CD14-positive monocyte (primary cell): ENCODE measurements around the gene FNDC3A. TPM values are rescaled to one million over a fixed set of nuclear protein-coding genes. Genes with fewer than 3 reads are reported as not detected.

Experiments used
- DNase-seq, 3 donors: peaks; one replicate each; pipeline ENCODE4 v3.0.0-alpha.2; 2011 to 2022
- H2AFZ ChIP-seq: 2 replicates; pipeline ENCODE4 v1.6.0; 2012; ENCODE audit warnings: mild to moderate bottlenecking, low read depth, low read length, inconsistent platforms; ENCODE audit not compliant: insufficient read depth, poor library complexity, severe bottlenecking
- H3K27ac ChIP-seq, 2 donors: 1 replicate in 1 of 2; 2 replicates in 1 of 2; pipeline ENCODE4 v1.5.1; 2012 to 2013; ENCODE audit warnings: low read length in 2 of 2, control low read depth in 1 of 2, inconsistent platforms in 1 of 2, low read depth in 1 of 2, mild to moderate bottlenecking in 1 of 2
- H3K27me3 ChIP-seq, 2 donors: one replicate each; pipeline versions ENCODE4 v1.6.0 to v1.6.1; 2011 to 2013; ENCODE audit warnings: low read length in 2 of 2; ENCODE audit not compliant: control insufficient read depth in 2 of 2, insufficient read depth in 2 of 2
- H3K36me3 ChIP-seq, 2 donors: replicated peaks in 1 of 2; 1 replicate in 1 of 2; 2 replicates in 1 of 2; pipeline versions ENCODE4 v1.5.1 to v1.6.1; 2012 to 2013; ENCODE audit warnings: low read length in 2 of 2, control low read depth in 1 of 2, inconsistent platforms in 1 of 2, mild to moderate bottlenecking in 1 of 2; ENCODE audit not compliant: insufficient read depth in 2 of 2, control insufficient read depth in 1 of 2
- H3K4me1 ChIP-seq, 2 donors: 1 replicate in 1 of 2; 2 replicates in 1 of 2; pipeline versions ENCODE4 v1.5.1 to v1.6.1; 2012 to 2013; ENCODE audit warnings: low read length in 2 of 2, control low read depth in 1 of 2, inconsistent platforms in 1 of 2, mild to moderate bottlenecking in 1 of 2, moderate library complexity in 1 of 2; ENCODE audit not compliant: insufficient read depth in 2 of 2, control insufficient read depth in 1 of 2
- H3K4me2 ChIP-seq: replicated peaks from 2 replicates; pipeline ENCODE3; 2012; ENCODE audit warnings: low read length, moderate library complexity, mild to moderate bottlenecking; ENCODE audit not compliant: poor library complexity, severe bottlenecking; ENCODE audit errors: extremely low read depth
- H3K4me3 ChIP-seq, 3 experiments: fragments of 200-600 bp in 1 of 3; sonication (generic) in 1 of 3; replicated peaks in 1 of 3; 1 replicate in 2 of 3; 2 replicates in 1 of 3; pipeline ENCODE4 v1.5.1; 2011 to 2013; ENCODE audit warnings: low read length in 3 of 3, mild to moderate bottlenecking in 3 of 3, control low read depth in 2 of 3, low read depth in 2 of 3, inconsistent platforms in 1 of 3, moderate library complexity in 1 of 3
- H3K79me2 ChIP-seq: 2 replicates; pipeline ENCODE4 v1.6.0; 2012; ENCODE audit warnings: mild to moderate bottlenecking, control low read depth, inconsistent platforms, low read length, moderate library complexity; ENCODE audit not compliant: insufficient read depth
- H3K9ac ChIP-seq: 2 replicates; pipeline ENCODE4 v1.6.0; 2017; ENCODE audit warnings: low read length, mild to moderate bottlenecking; ENCODE audit not compliant: insufficient read depth, poor library complexity, severe bottlenecking
- H3K9me3 ChIP-seq, 2 donors: replicated peaks in 1 of 2; 1 replicate in 1 of 2; 2 replicates in 1 of 2; pipeline versions ENCODE4 v1.5.1 to v1.6.1; 2012 to 2013; ENCODE audit warnings: low read length in 2 of 2, control low read depth in 1 of 2; ENCODE audit not compliant: control insufficient read depth in 1 of 2, insufficient read depth in 1 of 2
- H4K20me1 ChIP-seq: 2 replicates; pipeline ENCODE4 v1.6.0; 2012; ENCODE audit warnings: mild to moderate bottlenecking, low read length, control low read depth, moderate library complexity; ENCODE audit not compliant: insufficient read depth
- H3K27ac Mint-ChIP-seq, 7 donors: one replicate each; pipeline ENCODE4 v1.8.0; 2020; ENCODE audit warnings: mild to moderate bottlenecking in 7 of 7, mixed read lengths in 7 of 7, moderate library complexity in 6 of 7, inconsistent platforms in 2 of 7
- H3K27me3 Mint-ChIP-seq, 3 donors: one replicate each; pipeline ENCODE4 v1.8.0; 2021 to 2022; ENCODE audit warnings: low read depth in 3 of 3, mild to moderate bottlenecking in 3 of 3, mixed read lengths in 3 of 3, moderate library complexity in 3 of 3, inconsistent platforms in 1 of 3
- H3K36me3 Mint-ChIP-seq, 2 donors: one replicate each; pipeline ENCODE4 v1.8.0; 2020; ENCODE audit warnings: mixed read lengths in 2 of 2, inconsistent platforms in 1 of 2, mild to moderate bottlenecking in 1 of 2
- H3K4me1 Mint-ChIP-seq: one replicate; pipeline ENCODE4 v1.8.0; 2020; ENCODE audit warnings: mild to moderate bottlenecking, mixed read lengths
- H3K4me3 Mint-ChIP-seq, 2 donors: one replicate each; pipeline ENCODE4 v1.8.0; 2020; ENCODE audit warnings: mild to moderate bottlenecking in 2 of 2, mixed read lengths in 2 of 2, moderate library complexity in 1 of 2
- H3K9me3 Mint-ChIP-seq, 7 donors: one replicate each; pipeline ENCODE4 v1.8.0; 2020 to 2022; ENCODE audit warnings: mixed read lengths in 7 of 7, mild to moderate bottlenecking in 6 of 7, moderate library complexity in 6 of 7, inconsistent platforms in 2 of 7
- CTCF ChIP-seq: fragments of 200-600 bp; IDR thresholded peaks from one replicate; pipeline ENCODE4 v1.8.0; 2022; ENCODE audit warnings: antibody characterized with exemption, mild to moderate bottlenecking
- WGBS: methylation state at CpG from one replicate; pipeline ENCODE4 v1.1.5; 2013; ENCODE audit warnings: missing lambda C conversion rate; ENCODE audit not compliant: insufficient coverage; 5-methylcytosine and 5-hydroxymethylcytosine counted together
- intact Hi-C, 2 donors: fragments of 100-400 bp; cut with micrococcal nuclease; formaldehyde crosslinking; loops; one replicate each; pipeline versions ENCODE4 v1.15.0 to v1.15.1; 2023
- polyA plus RNA-seq, 3 donors: library from polyadenylated mRNA; depleted of rRNA in 1 of 3; unstranded in 2 of 3; stranded (reverse) in 1 of 3; fragments of 300-500 nt in 2 of 3; fragments of >200 nt in 1 of 3; fragmentation: Illumina TruSeq in 2 of 3; gene quantifications; 1 replicate in 2 of 3; 2 replicates in 1 of 3; pipeline ENCODE4 v1.2.3, GENCODE V29; 2012 to 2021

Gene FNDC3A
- polyA plus RNA-seq, 3 donors: 8.3 to 27.0 (median 12.0) TPM

- Histone ChIP-seq H3K79me2 (no peaks in the 10 kb centered on the region), H3K9me3 (peaks cover 0 to 3% of the 10 kb centered on the region in 2 donors), H3K4me3 (no peak overlapping the region), H4K20me1 (no peaks in the 10 kb centered on the region), H3K27ac (no peak overlapping the region), H3K36me3 (no peaks in the 10 kb centered on the region), H3K4me2 (no peak overlapping the region), H3K27me3 (peaks cover 7 to 9% of the 10 kb centered on the region in 2 donors), H2AFZ (no peak overlapping the region), H3K9ac (no peak overlapping the region), H3K4me1 (peaks cover 4 to 13% of the 10 kb centered on the region in 2 donors)
- no peak overlapping the region for H3K4me3 Mint-ChIP-seq
- peaks cover 4 to 6% of the 10 kb centered on the region in 2 donors for H3K36me3 Mint-ChIP-seq
- no peak for DNase-seq
- TF ChIP-seq CTCF: no peak
- intact Hi-C loops: loop anchor here in 1 of 2 donors (10.0 kb wide), 1 partner anchor 58 kb away; no protein-coding TSS in a partner anchor
- WGBS: no CpG with 5 or more reads among the region's 5 CpGs
- H3K27ac Mint-ChIP-seq: no peak overlapping the region
- H3K9me3 Mint-ChIP-seq: peaks cover 0 to 5% (median 2%) of the 10 kb centered on the region in 7 donors
- peaks cover 27% of the 10 kb centered on the region for H3K4me1 Mint-ChIP-seq
- H3K27me3 Mint-ChIP-seq: peaks cover 5 to 13% (median 8%) of the 10 kb centered on the region in 3 donors
Measured at GRCh38 chr13:49226613-49227012, 250.9 kb downstream of the FNDC3A start.

- peaks cover 2% of the 10 kb centered on the region for H3K4me1 Mint-ChIP-seq
- H3K36me3 Mint-ChIP-seq: no peaks in the 10 kb centered on the region
- no peaks in the 10 kb centered on the region for H3K27me3 ChIP-seq
- no peak overlapping the region for H3K27ac Mint-ChIP-seq
- no peaks in the 10 kb centered on the region for H4K20me1 ChIP-seq
- H3K9ac ChIP-seq: no peak overlapping the region
- WGBS: no CpG with 5 or more reads among the region's 3 CpGs
- no peak for DNase-seq
- H3K4me3 Mint-ChIP-seq: no peak overlapping the region
- no peak overlapping the region for H2AFZ ChIP-seq
- no peak for TF ChIP-seq CTCF
- no peaks in the 10 kb centered on the region for H3K79me2 ChIP-seq
- H3K4me1 ChIP-seq: no peaks in the 10 kb centered on the region
- H3K4me2 ChIP-seq: no peak overlapping the region
- H3K36me3 ChIP-seq: no peaks in the 10 kb centered on the region
- H3K4me3 ChIP-seq: no peak overlapping the region
- no peak overlapping the region for H3K27ac ChIP-seq
- H3K27me3 Mint-ChIP-seq: peaks cover 0 to 3% (median 1%) of the 10 kb centered on the region in 3 donors
- intact Hi-C loops: no loop called here
- H3K9me3 Mint-ChIP-seq: peaks cover 0 to 1% (median 0%) of the 10 kb centered on the region in 7 donors
- H3K9me3 ChIP-seq: no peaks in the 10 kb centered on the region
Measured at GRCh38 chr13:49234741-49235140, 259.0 kb downstream of the FNDC3A start.
